HG03280 (cell line): Measurements from ENCODE around the gene PLCL2.
"Not testable (repeated sequence)": the region's sequence is repeated elsewhere in the genome, so short reads cannot be mapped to it uniquely, and the experiment has no call there.

ENCODE experiments used
- ATAC-seq: cut with Tn5 transposase; IDR thresholded peaks from one replicate; pipeline ENCODE4 v1.9.1; 2021; ENCODE audit warnings: mild to moderate bottlenecking, moderate library complexity; ENCODE audit not compliant: unreplicated experiment

Gene PLCL2

DNA sequence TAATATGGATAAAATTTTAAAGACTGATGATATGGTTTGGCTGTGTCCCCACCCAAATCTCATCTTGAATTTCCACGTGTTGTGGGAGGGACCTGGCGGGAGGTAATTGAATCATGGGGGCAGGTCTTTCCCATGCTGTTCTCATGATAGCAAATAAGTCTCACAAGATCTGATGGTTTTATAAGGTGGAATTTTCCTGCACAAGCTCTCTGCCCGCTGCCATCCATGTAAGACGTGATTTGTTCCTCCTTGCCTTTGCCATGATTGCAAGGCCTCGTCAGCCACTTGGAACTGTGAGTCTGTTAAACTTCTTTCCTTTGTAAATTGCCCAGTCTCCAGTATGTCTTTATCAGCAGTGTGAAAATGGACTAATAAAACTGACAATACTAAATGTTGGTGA, 222.0 kb downstream of the PLCL2 start:
- not testable (repeated sequence) for ATAC-seq

- ATAC-seq = no peak
Observed at GRCh38 chr3:17110660-17111396, 226.1 kb downstream of the PLCL2 start.

DNA sequence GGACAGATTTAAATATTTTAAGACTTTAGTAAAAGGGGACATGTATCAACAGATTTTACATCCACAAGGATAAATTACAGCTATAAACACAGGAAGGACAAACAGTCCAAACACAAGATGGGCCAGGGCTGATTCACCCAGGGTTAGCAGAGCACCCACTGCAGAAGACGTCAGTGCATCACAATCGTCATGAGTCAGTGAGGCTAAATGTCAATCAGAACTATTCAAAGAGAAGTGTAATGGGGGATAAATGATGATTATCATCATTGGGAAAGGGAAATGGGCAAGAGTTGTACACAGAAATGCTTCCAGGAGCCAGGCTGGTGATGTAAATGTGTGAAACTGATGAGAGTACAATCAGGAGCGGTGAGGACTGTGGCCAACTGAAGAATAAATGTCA, 226.8 kb downstream of the PLCL2 start:
- no peak for ATAC-seq

GRCh38 chr3:17115186-17115585, 230.4 kb downstream of the PLCL2 start:
- ATAC-seq = no peak

- ATAC-seq = no peak
Observed at GRCh38 chr3:17116007-17116600, 231.3 kb downstream of the PLCL2 start.

- ATAC-seq = no peak
Observed at GRCh38 chr3:17118771-17119170, 234.0 kb downstream of the PLCL2 start.

DNA sequence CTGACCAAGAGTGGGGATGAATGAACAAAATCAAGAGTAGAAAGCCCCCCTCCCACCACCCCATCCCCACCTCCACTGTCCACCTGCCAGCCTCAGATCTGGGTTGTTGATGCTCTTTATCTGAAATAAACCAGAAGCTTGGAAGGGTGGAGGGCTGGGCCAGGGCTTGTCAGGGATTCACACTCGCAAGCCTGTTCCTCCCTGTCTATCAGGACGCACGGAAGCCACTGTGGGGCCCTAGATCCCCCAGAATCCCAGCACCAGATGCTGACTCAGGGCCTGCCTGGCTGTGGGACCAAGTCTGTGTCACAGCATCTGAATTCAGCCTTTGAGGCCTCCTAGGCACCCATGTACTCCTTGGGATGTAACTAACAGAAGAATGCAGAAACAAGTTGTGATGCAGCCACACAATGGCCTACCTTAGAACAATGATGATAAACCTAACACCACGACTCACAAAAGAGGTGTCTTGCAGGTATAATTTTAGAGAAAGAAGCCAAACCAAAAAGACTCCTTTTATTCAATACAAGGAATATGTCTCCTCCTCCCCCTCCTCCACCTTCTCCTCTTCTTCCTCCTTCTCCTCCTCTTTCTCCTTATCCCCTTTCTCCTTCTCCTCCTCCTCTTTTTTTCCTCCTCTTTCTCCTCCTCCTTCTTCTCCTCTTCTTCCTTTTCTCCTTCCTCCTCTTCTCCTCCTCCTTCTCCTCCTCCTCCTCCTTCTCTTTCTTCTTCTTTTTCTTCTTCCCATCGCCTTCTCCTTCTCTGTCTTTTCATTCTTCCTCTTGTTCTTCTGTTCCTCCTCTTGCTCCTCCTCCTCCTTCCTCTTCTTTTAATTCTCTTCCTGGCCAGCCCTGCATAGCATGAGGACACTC, 234.7 kb downstream of the PLCL2 start:
- no peak for ATAC-seq

GRCh38 chr3:17120115-17120514, 235.4 kb downstream of the PLCL2 start:
- ATAC-seq = no peak

DNA sequence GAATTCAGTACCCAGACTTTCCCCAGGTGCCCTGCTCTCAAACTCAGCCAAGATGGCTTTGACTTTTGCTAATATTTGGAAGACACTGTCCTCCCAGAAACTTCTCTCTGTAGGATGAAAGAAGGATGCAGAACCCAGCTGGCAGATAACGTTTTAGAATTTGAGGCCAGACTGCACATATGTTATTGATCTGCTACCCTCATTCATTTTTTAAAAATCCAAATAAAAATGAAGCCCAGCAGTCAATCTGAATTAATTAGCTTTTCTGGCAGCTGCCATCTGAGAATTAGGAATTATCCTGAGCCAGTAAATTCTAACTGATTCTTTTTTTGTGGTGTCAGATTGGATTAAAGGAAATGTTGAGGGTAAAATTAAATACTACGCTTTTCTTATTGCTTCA, 236.6 kb downstream of the PLCL2 start:
- ATAC-seq = no peak

GRCh38 chr3:17122758-17123157, 238.0 kb downstream of the PLCL2 start:
- ATAC-seq = no peak

DNA sequence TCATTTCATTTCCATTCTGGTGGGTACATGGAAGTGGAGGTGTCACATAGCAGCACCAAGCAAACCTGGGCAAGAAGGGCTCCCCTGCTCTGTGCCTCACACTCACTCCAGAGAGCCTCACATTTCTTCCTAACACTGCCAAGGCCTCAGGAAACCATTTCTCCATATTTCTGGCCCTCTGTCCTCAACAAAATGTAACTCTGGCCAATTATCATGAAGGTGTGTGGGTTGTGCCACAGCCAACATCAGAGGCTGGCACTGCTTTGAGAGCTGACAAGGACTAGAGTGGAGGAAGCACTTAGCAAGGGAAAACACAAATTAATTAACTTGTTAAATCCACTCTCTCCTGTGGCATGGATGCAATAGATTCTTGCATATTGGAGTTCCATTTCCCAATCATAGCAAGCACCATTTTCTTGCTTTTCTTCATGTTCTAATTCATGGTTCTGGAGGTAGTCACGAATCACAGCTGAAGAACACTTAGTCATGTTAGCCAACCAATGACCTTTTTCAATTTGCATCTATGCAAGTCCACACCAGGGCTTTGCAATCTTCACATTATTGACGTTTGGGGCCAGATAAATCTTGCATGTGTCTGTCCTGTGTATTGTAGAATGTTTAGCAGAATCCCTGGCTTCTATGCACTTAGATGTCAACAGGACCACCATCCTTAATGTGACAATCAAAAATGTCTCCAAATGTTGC, 241.1 kb downstream of the PLCL2 start:
- ATAC-seq = no peak

GRCh38 chr3:17128671-17129070, 243.9 kb downstream of the PLCL2 start:
- not testable (repeated sequence) for ATAC-seq

GRCh38 chr3:17129556-17129955, 244.8 kb downstream of the PLCL2 start:
- ATAC-seq = no peak

DNA sequence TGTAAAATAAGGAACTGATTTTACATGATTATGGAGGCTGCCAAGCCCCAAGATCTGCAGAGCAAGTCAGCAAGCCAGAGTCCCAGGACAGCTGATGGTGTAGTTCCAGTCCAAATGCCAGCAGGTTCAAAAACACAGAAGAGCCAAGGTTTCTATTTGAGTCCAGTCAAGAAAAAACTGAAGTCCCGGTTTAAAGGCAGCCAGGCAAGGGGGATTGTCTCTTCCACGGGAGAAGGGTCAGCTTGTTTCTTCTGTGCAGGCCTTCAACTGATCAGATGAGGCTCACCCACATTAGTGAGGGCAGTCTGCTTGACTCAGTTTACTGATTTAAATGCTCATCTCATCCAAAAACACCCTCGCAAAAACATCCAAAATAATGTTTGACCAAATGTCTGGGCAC, 246.2 kb downstream of the PLCL2 start:
- ATAC-seq = no peak

DNA sequence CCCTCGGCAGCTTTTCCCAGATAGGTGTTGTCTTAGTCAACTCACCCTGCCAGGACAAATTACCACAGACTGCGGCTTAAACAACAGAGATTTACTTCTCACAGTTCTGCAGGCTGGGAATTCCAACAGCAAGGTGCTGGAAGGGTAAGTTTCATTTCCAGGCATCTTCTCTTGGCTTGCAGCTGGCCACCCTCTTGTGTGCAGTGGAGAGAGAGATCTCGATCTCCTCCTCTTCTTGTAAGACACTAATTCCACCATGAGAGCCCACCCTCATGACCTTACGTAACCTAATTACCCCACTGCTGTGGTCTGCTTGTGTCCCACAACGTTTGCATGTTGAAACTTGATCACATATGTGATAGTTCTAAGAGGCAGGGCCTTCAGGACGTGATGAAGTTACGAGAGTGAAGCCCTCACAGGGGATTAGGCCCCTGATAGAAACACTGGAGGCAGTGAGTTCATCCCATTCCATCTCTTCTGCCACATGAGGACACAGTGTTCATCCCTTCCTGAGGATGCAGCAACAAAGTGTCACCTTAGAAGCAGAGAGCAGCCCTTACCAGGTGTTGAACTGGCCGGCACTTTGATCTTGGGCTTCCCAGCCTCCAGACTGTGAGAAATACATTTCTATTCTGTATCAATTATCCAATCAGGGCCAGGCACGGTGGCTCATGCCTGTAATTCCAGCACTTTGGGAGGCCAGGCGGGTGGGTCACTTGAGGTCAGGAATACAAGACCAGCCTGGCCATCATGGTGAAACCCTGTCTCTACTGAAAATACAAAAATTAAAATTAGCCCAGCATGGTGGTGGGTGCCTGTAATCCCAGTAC, 247.7 kb downstream of the PLCL2 start:
- ATAC-seq = no peak

DNA sequence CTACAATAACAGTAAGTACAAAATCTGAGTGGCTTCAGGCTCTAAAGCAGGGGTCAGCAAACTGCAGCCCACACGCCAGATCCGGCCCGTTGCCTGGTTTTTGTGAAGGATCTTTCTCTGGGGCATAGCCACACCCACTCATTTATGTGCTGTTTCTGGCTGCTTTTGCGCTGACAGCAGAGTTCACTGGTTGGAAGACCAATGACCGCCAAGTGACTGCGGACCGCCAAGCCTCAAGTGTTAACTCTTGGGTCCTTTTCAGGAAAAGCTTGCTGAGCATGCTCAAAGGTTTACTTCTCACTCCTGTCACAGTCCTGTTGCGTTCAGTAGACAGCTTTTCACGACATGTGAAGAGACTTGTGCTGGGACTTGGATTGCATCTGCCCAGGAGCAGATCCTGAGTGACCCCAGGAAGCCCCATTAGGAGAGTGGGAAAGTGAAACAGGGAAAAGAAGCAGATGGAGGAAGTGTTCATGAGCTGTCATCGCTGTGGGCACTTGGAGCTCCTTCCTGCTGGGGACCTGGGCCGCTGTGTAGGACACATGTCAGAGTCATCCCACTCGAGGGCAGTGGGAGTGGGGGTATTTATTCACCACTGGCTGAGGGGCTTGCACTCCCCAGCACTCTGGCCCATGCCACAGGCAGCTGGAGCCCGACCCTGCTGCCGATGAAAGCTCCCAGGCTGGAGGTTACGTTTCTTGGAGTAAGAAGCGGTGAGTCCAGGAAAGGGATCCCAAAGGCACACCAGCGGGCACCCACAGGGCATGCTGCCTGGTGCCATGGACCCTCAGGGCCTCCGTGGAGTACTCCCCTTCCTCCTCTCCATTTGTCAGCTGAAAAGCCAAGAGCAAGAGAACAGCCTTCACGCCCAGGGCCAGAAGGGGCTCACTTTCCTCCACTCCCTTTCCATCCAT, 249.1 kb downstream of the PLCL2 start:
- ATAC-seq = no peak

- ATAC-seq = no peak
Observed at GRCh38 chr3:17135696-17136095, 250.9 kb downstream of the PLCL2 start.

DNA sequence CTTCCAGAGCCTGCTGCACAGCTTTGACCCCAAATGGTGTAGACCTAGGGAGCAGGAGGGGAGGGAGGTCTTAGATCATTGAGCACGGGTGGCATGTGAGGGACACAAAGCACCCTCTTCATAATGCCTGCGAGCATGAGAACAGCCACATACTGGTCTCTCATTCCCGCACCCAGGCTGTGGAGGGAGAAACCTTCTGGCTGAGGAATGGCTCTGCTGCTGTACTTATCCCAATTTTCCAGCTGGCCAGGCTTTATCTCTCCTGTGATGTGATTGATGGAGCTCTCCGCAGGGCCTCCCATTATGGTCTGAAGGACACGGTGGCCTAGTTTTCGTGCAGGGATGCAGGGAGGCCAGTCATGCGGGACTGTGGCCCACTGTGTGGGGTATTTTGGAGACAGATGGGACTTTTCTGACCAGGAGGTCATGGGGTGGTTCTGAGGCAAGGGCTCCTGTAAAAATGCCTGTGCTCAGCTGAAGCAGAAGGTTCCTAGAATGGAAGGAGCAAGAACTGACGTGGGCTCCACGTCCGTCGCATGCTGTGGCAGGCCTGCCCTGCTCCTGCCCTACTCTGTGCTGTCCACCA, 251.5 kb downstream of the PLCL2 start:
- ATAC-seq = no peak

DNA sequence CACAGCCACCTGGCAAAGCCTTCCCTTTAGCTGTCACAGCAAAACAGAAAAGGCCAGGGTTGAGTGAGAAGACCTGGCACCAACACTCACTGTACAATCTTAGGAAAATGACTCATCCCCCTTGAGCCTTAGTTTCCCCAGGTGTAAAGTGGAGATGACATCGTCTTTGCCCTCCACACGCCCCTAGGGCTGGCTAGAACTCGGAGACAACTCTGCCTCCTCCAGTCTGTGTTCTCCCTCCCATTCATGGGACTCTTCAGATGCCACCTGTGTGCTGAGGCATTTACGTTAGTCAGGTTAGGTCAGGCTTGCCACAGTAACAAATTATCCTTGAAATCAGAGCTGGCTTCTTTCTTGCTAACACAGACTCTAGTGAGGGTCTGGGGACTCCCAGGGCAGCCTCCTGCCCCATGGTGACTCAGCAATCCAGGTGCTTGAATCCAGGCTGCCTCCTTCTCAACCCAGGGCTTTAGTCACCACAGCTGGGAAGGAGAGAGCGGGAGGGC, 252.6 kb downstream of the PLCL2 start:
- ATAC-seq = no peak
